Right ventricle myocardium superior (tissue), 1 donor: ENCODE data around the gene WDR3. TPM values are rescaled to one million over a fixed set of nuclear protein-coding genes. Genes with fewer than 3 reads are reported as not detected.

ENCODE experiments used
- ATAC-seq: fragments of 200-7000 bp; cut with Tn5 transposase; one replicate; pipeline ENCODE4 v1.9.1; 2020; ENCODE audit warnings: mild to moderate bottlenecking; ENCODE audit not compliant: poor library complexity
- DNase-seq: peaks from one replicate; pipeline ENCODE4 v3.0.0-alpha.2; 2020
- intact Hi-C: fragments of 100-400 bp; cut with DNase I; formaldehyde crosslinking; loops from one replicate; pipeline ENCODE4 v1.11.2; 2022
- total RNA-seq: library from RNA; stranded (reverse); fragmentation: NEBNext Ultra II Directional; extraction: Animal tissue kit (Norgen Biotek cat#: 25700); gene quantifications from one replicate; pipeline ENCODE4 v1.2.1, GENCODE V29; 2021
- donor health status: DM: no; HTN: yes; CAD: no; lungs with severe emphysema.

Gene WDR3
- total RNA-seq, 1 donor from 2014 or later = 12.3 TPM

GRCh38 chr1:117930484-117930883, 945 bp downstream of the WDR3 start:
- DNase-seq = no peak
- intact Hi-C loops = no loop called here
- ATAC-seq = no peak

GRCh38 chr1:117932576-117932975, 3.0 kb downstream of the WDR3 start:
- intact Hi-C loops = no loop called here
- DNase-seq (no peak), ATAC-seq (no peak)

GRCh38 chr1:117933769-117934168, 4.2 kb downstream of the WDR3 start:
- ATAC-seq = no peak
- intact Hi-C loops = no loop called here
- no peak for DNase-seq

GRCh38 chr1:117942293-117942692, 12.8 kb downstream of the WDR3 start:
- ATAC-seq (no peak), DNase-seq (no peak)
- intact Hi-C loops = no loop called here

- no peak for DNase-seq
- ATAC-seq = no peak
- intact Hi-C loops = no loop called here
These were observed 22.8 kb downstream of the WDR3 start for GRCh38 chr1:117952386-117952785.

GRCh38 chr1:117959364-117959763, 29.8 kb downstream of the WDR3 start:
- no peak for ATAC-seq
- DNase-seq = no peak
- intact Hi-C loops = no loop called here

GRCh38 chr1:117964290-117965038, 34.9 kb downstream of the WDR3 start:
- ATAC-seq = no peak
- intact Hi-C loops = no loop called here
- no peak for DNase-seq

GRCh38 chr1:117967477-117967876, 37.9 kb downstream of the WDR3 start:
- ATAC-seq = no peak

GRCh38 chr1:117967881-117968280, 38.3 kb downstream of the WDR3 start:
- no peak for DNase-seq
- no peak for ATAC-seq
- intact Hi-C loops = no loop called here

More at GRCh38 chr1:117967477-117967876, 37.9 kb downstream of the WDR3 start:
- no peak for DNase-seq
- intact Hi-C loops = no loop called here

- intact Hi-C loops = no loop called here
- ATAC-seq = no peak
- no peak for DNase-seq
These were observed 40.7 kb downstream of the WDR3 start for GRCh38 chr1:117970252-117970651.

GRCh38 chr1:117971777-117972176, 42.2 kb downstream of the WDR3 start:
- ATAC-seq (no peak), DNase-seq (no peak)
- intact Hi-C loops = no loop called here

- DNase-seq = no peak
- no peak for ATAC-seq
- intact Hi-C loops = no loop called here
These were observed 46.8 kb downstream of the WDR3 start for GRCh38 chr1:117976381-117976780.

GRCh38 chr1:117981455-117982192, 52.1 kb downstream of the WDR3 start:
- intact Hi-C loops = no loop called here
- no peak for ATAC-seq

GRCh38 chr1:117985239-117985638, 55.7 kb downstream of the WDR3 start:
- DNase-seq = no peak
- ATAC-seq = no peak
- intact Hi-C loops = no loop called here

More at GRCh38 chr1:117981455-117982192, 52.1 kb downstream of the WDR3 start:
- no peak for DNase-seq

- intact Hi-C loops = no loop called here
- ATAC-seq (no peak), DNase-seq (no peak)
These were observed 56.4 kb downstream of the WDR3 start for GRCh38 chr1:117985973-117986372.

- ATAC-seq = no peak
These were observed 74.8 kb downstream of the WDR3 start for GRCh38 chr1:118004312-118004711.

GRCh38 chr1:118007391-118007790, 77.9 kb downstream of the WDR3 start:
- ATAC-seq = no peak
- DNase-seq = no peak
- intact Hi-C loops = no loop called here

More at GRCh38 chr1:118004312-118004711, 74.8 kb downstream of the WDR3 start:
- intact Hi-C loops = no loop called here
- no peak for DNase-seq

- intact Hi-C loops = no loop called here
- no peak for ATAC-seq
- DNase-seq = no peak
These were observed 78.5 kb downstream of the WDR3 start for GRCh38 chr1:118008011-118008410.

- ATAC-seq (no peak), DNase-seq (no peak)
- intact Hi-C loops = no loop called here
These were observed 83.1 kb downstream of the WDR3 start for GRCh38 chr1:118012515-118013124.

- DNase-seq = no peak
- ATAC-seq = no peak
- intact Hi-C loops = no loop called here
These were observed 83.8 kb downstream of the WDR3 start for GRCh38 chr1:118013336-118013735.
